Breast epithelium (tissue), 3 donors: ENCODE data around the gene AOPEP.

Experiments
- POLR2A ChIP-seq: fragments of 450-650 bp; IDR thresholded peaks from one replicate; pipeline ENCODE4 v1.6.1; 2016; ENCODE audit warnings: antibody characterized with exemption, mild to moderate bottlenecking, moderate library complexity
- POLR2AphosphoS5 ChIP-seq, 3 donors: sonication (generic); formaldehyde crosslinking; IDR thresholded peaks; one replicate each; pipeline ENCODE4 v1.6.1; 2017; ENCODE audit warnings: antibody characterized with exemption in 3 of 3
- TF ChIP-seq, protein P1 (sequence below), 3 donors: fragments of 450-650 bp; IDR thresholded peaks; one replicate each; pipeline ENCODE4 v1.5.1; 2016 to 2017; ENCODE audit warnings: antibody characterized with exemption in 3 of 3, mild to moderate bottlenecking in 3 of 3, moderate library complexity in 3 of 3

DNA sequence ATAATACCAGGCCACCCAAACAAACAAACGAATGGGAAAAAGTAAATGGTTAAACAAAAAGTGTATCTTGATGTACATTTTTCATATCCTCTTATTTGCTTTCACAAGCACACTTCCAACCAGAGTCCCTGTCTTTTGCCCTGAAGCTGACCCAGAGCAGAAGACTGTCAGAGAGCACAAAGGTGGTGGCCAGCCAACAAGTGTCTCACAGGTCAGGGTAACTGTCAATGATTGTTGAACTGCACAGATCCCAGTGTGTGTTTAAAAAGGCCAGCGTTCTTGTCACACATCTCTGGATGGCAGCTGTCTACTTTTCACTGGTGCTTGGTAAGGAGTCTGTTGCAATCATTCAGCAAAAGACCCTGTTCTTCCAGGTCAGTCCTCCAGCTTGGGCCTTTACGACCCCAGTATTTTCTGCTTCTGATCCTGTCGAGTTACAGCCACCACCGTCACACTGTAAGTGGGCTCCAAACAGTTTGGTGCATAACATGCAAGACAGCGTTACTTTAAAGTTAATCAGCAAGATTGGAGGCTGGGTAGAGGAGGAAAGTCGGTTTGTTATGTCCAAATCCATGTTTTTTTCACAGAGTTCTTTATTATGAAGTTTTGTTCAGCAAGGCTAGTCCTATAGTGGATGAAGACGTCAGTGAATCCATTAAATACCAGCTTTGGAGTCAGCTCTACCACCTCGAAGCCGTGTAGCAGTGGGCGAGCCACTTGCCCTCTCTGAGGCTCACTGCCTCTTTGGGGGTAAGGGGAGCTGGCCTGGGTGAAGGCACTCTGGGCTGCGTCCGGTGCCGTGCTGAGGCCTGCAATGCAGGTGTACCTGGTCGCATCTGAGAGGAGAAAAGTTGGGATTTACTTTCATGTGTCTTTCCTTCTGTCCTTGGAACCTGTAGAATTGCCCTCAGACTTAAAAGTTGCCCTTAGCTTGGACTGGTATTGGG lies 265.7 kb downstream of the AOPEP start:
- TF ChIP-seq, protein P1, sequence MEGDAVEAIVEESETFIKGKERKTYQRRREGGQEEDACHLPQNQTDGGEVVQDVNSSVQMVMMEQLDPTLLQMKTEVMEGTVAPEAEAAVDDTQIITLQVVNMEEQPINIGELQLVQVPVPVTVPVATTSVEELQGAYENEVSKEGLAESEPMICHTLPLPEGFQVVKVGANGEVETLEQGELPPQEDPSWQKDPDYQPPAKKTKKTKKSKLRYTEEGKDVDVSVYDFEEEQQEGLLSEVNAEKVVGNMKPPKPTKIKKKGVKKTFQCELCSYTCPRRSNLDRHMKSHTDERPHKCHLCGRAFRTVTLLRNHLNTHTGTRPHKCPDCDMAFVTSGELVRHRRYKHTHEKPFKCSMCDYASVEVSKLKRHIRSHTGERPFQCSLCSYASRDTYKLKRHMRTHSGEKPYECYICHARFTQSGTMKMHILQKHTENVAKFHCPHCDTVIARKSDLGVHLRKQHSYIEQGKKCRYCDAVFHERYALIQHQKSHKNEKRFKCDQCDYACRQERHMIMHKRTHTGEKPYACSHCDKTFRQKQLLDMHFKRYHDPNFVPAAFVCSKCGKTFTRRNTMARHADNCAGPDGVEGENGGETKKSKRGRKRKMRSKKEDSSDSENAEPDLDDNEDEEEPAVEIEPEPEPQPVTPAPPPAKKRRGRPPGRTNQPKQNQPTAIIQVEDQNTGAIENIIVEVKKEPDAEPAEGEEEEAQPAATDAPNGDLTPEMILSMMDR (IDR thresholded peaks at IDR 0.05), result no peak
- TF ChIP-seq POLR2A (no peak), POLR2AphosphoS5 (IDR thresholded peaks at IDR 0.05) (no peak)
